Measurements from ENCODE around the gene C2CD4C.
"Not testable (repeated sequence)": the region's sequence is repeated elsewhere in the genome, so short reads cannot be mapped to it uniquely, and the experiment has no call there.

C2CD4C gene

GRCh38 chr19:408902-409515 lies at the start of gene C2CD4C:
Gene C2CD4C, minus strand, starts transcription at chr19:409147. Its CDS starts 786 bp downstream, at chr19:408361.
- no peak for DNase-seq (ENCODE audit: low read depth)

- DNase-seq (ENCODE audit: low read depth) = no peak
These were observed 49.4 kb upstream of the C2CD4C start for GRCh38 chr19:458091-459042.

- no peak for DNase-seq (ENCODE audit: low read depth)
These were observed 48.7 kb upstream of the C2CD4C start for GRCh38 chr19:457636-458035.

- DNase-seq (ENCODE audit: low read depth) = no peak
These were observed 47.7 kb upstream of the C2CD4C start for GRCh38 chr19:456547-457110.

- DNase-seq (ENCODE audit: low read depth) = no peak
These were observed 47.1 kb upstream of the C2CD4C start for GRCh38 chr19:455851-456546.

GRCh38 chr19:455031-455705 lies 46.2 kb upstream of the C2CD4C start:
- no peak for DNase-seq (ENCODE audit: low read depth)

GRCh38 chr19:453606-454005 lies 44.7 kb upstream of the C2CD4C start:
- DNase-seq (ENCODE audit: low read depth) = no peak

GRCh38 chr19:452829-453228 lies 43.9 kb upstream of the C2CD4C start:
- DNase-seq (ENCODE audit: low read depth) = no peak

- not testable (repeated sequence) for DNase-seq (ENCODE audit: low read depth)
These were observed 42.0 kb upstream of the C2CD4C start for GRCh38 chr19:450912-451481.

- DNase-seq (ENCODE audit: low read depth) = no peak
These were observed 41.0 kb upstream of the C2CD4C start for GRCh38 chr19:449916-450315.

GRCh38 chr19:447816-448560 lies 39.0 kb upstream of the C2CD4C start:
- DNase-seq (ENCODE audit: low read depth) = no peak

- DNase-seq (ENCODE audit: low read depth) = no peak
These were observed 38.1 kb upstream of the C2CD4C start for GRCh38 chr19:447064-447426.

GRCh38 chr19:444677-445210 lies 35.8 kb upstream of the C2CD4C start:
- no peak for DNase-seq (ENCODE audit: low read depth)

GRCh38 chr19:443005-443404 lies 34.1 kb upstream of the C2CD4C start:
- DNase-seq (ENCODE audit: low read depth) = no peak

GRCh38 chr19:442085-442484 lies 33.1 kb upstream of the C2CD4C start:
- no peak for DNase-seq (ENCODE audit: low read depth)

GRCh38 chr19:441213-441836 lies 32.4 kb upstream of the C2CD4C start:
- no peak for DNase-seq (ENCODE audit: low read depth)

- no peak for DNase-seq (ENCODE audit: low read depth)
These were observed 31.7 kb upstream of the C2CD4C start for GRCh38 chr19:440391-441212.

GRCh38 chr19:439167-439900 lies 30.4 kb upstream of the C2CD4C start:
- no peak for DNase-seq (ENCODE audit: low read depth)
